ENCODE data around the gene CRYBB1. TPM values are rescaled to one million over a fixed set of nuclear protein-coding genes. Genes with fewer than 3 reads are reported as not detected.

The CRYBB1 gene
- total RNA-seq, 1 experiment from 2014 or later, result not detected

- Mint-ChIP-seq H3K27ac (ENCODE audit: unreplicated experiment) (no peak overlapping the region), H3K36me3 (ENCODE audit: insufficient read depth, unreplicated experiment) (no peaks in the 10 kb centered on the region), H3K4me1 (ENCODE audit: low read depth, unreplicated experiment) (no peaks in the 10 kb centered on the region), H3K4me3 (ENCODE audit: low read depth, unreplicated experiment) (no peak overlapping the region), H3K9me3 (ENCODE audit: low read depth, unreplicated experiment) (no peaks in the 10 kb centered on the region), H3K27me3 (ENCODE audit: unreplicated experiment) (peaks cover 58% of the 10 kb centered on the region)
- BruUV-seq (replicated peaks), result no TSS peak
- no peak for TF ChIP-seq CTCF (IDR thresholded peaks at IDR 0.05; ENCODE audit: unreplicated experiment)
- no peak for DNase-seq
- CTCF ChIA-PET, result no interaction called here
- intact Hi-C loops (cut with micrococcal nuclease; ENCODE audit: unreplicated experiment), result no loop called here
Observed at GRCh38 chr22:26632422-26633155, 14.8 kb upstream of the CRYBB1 start.

GRCh38 chr22:26631282-26631681 lies 13.5 kb upstream of the CRYBB1 start:
- BruUV-seq (replicated peaks), result no TSS peak
- H3K4me3 Mint-ChIP-seq (ENCODE audit: low read depth, unreplicated experiment), result no peak overlapping the region
- CTCF ChIA-PET, result no interaction called here
- intact Hi-C loops (cut with micrococcal nuclease; ENCODE audit: unreplicated experiment), result no loop called here
- TF ChIP-seq CTCF (IDR thresholded peaks at IDR 0.05; ENCODE audit: unreplicated experiment), result no peak
- no peaks in the 10 kb centered on the region for H3K9me3 Mint-ChIP-seq (ENCODE audit: low read depth, unreplicated experiment)
- H3K36me3 Mint-ChIP-seq (ENCODE audit: insufficient read depth, unreplicated experiment), result no peaks in the 10 kb centered on the region
- peaks cover 65% of the 10 kb centered on the region for H3K27me3 Mint-ChIP-seq (ENCODE audit: unreplicated experiment)
- no peak overlapping the region for H3K27ac Mint-ChIP-seq (ENCODE audit: unreplicated experiment)
- no peak for DNase-seq
- H3K4me1 Mint-ChIP-seq (ENCODE audit: low read depth, unreplicated experiment), result no peaks in the 10 kb centered on the region

GRCh38 chr22:26629988-26630761 lies 12.3 kb upstream of the CRYBB1 start:
- H3K27me3 Mint-ChIP-seq (ENCODE audit: unreplicated experiment), result peaks cover 54% of the 10 kb centered on the region
- H3K9me3 Mint-ChIP-seq (ENCODE audit: low read depth, unreplicated experiment), result no peaks in the 10 kb centered on the region
- H3K4me3 Mint-ChIP-seq (ENCODE audit: low read depth, unreplicated experiment), result no peak overlapping the region
- no peaks in the 10 kb centered on the region for H3K4me1 Mint-ChIP-seq (ENCODE audit: low read depth, unreplicated experiment)
- intact Hi-C loops (cut with micrococcal nuclease; ENCODE audit: unreplicated experiment), result no loop called here
- no peak for DNase-seq
- no peak overlapping the region for H3K27ac Mint-ChIP-seq (ENCODE audit: unreplicated experiment)
- BruUV-seq (replicated peaks), result no TSS peak
- TF ChIP-seq CTCF (IDR thresholded peaks at IDR 0.05; ENCODE audit: unreplicated experiment), result no peak
- CTCF ChIA-PET, result interaction anchor here (0.7 kb wide), 1 partner anchor 9 kb away, joined by 7 read pairs; no protein-coding TSS in a partner anchor
- no peaks in the 10 kb centered on the region for H3K36me3 Mint-ChIP-seq (ENCODE audit: insufficient read depth, unreplicated experiment)

GRCh38 chr22:26624803-26625202 lies 7.0 kb upstream of the CRYBB1 start:
- Mint-ChIP-seq H3K9me3 (ENCODE audit: low read depth, unreplicated experiment) (peaks cover 6% of the 10 kb centered on the region), H3K4me3 (ENCODE audit: low read depth, unreplicated experiment) (no peak overlapping the region), H3K27ac (ENCODE audit: unreplicated experiment) (no peak overlapping the region), H3K27me3 (ENCODE audit: unreplicated experiment) (peaks cover 61% of the 10 kb centered on the region), H3K36me3 (ENCODE audit: insufficient read depth, unreplicated experiment) (no peaks in the 10 kb centered on the region), H3K4me1 (ENCODE audit: low read depth, unreplicated experiment) (no peaks in the 10 kb centered on the region)
- intact Hi-C loops (cut with micrococcal nuclease; ENCODE audit: unreplicated experiment), result no loop called here
- no peak for TF ChIP-seq CTCF (IDR thresholded peaks at IDR 0.05; ENCODE audit: unreplicated experiment)
- BruUV-seq (replicated peaks), result no TSS peak
- CTCF ChIA-PET, result interaction anchor here (0.6 kb wide), 1 partner anchor 127 kb away, joined by 10 read pairs; no protein-coding TSS in a partner anchor
- DNase-seq, result no peak
